ENCODE measurements around the gene SUPT6H. TPM values are rescaled to one million over a fixed set of nuclear protein-coding genes. Genes with fewer than 3 reads are reported as not detected.

Gene SUPT6H
- total and polyA plus RNA-seq, 2 of the 8 experiments (the other 6 are each of a cell fraction or from before 2014, with no cell fraction given), result 32.0 to 59.9 TPM

GRCh38 chr17:28728364-28729200, 66.6 kb downstream of the SUPT6H start, which contains the start of gene NEK8 (continued):
- TF ChIP-seq, protein P1, sequence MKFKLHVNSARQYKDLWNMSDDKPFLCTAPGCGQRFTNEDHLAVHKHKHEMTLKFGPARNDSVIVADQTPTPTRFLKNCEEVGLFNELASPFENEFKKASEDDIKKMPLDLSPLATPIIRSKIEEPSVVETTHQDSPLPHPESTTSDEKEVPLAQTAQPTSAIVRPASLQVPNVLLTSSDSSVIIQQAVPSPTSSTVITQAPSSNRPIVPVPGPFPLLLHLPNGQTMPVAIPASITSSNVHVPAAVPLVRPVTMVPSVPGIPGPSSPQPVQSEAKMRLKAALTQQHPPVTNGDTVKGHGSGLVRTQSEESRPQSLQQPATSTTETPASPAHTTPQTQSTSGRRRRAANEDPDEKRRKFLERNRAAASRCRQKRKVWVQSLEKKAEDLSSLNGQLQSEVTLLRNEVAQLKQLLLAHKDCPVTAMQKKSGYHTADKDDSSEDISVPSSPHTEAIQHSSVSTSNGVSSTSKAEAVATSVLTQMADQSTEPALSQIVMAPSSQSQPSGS (IDR thresholded peaks at IDR 0.05; ENCODE audit: low read length), result no peak
- TF ChIP-seq GABPA (IDR thresholded peaks at IDR 0.05; ENCODE audit: borderline replicate concordance, insufficient read depth, low read length) (0 out of 2 replicates have a peak, but pooled peaks have one; percentile 20), SP4 (IDR thresholded peaks at IDR 0.05; ENCODE audit: low read length) (peak; percentile 79; the same call in 1 of the 2 replicates), POU5F1 (IDR thresholded peaks at IDR 0.05; ENCODE audit: low read depth, low read length) (no peak), ATF3 (IDR thresholded peaks at IDR 0.05; ENCODE audit: insufficient read depth, low read depth, low read length) (no peak), ZNF274 (IDR thresholded peaks at IDR 0.05; ENCODE audit: borderline replicate concordance, extremely low read depth, low read length) (no peak), CBX8 (IDR thresholded peaks at IDR 0.05; ENCODE audit: borderline replicate concordance, low read depth, low read length) (no peak), BACH1 (IDR thresholded peaks at IDR 0.05; ENCODE audit: low read length) (peak; percentile 78; the same call in 1 of the 2 replicates), TEAD4 (IDR thresholded peaks at IDR 0.05; ENCODE audit: low read depth, low read length) (no peak), HDAC2 (IDR thresholded peaks at IDR 0.05; ENCODE audit: borderline replicate concordance in 1 of 2, low read depth in 2 of 2, low read length in 2 of 2) (peak in 1 of 2 experiments; percentile 75; a peak in 1 of 4 replicates), SP1 (IDR thresholded peaks at IDR 0.05; ENCODE audit: low read depth, low read length) (no peak), SRF (IDR thresholded peaks at IDR 0.05; ENCODE audit: low read depth, low read length) (no peak), CHD1 (IDR thresholded peaks at IDR 0.05; ENCODE audit: low read depth, low read length) (no peak), BRCA1 (IDR thresholded peaks at IDR 0.05; ENCODE audit: low read depth, low read length) (no peak), TCF12 (IDR thresholded peaks at IDR 0.05; ENCODE audit: low read depth, low read length) (no peak), CBX5 (IDR thresholded peaks at IDR 0.05; ENCODE audit: low read depth, low read length) (no peak), PHF8 (conservative IDR thresholded peaks at IDR 0.05; ENCODE audit: low read depth, low read length) (no peak; the same call in none of the 2 replicates), HDAC6 (IDR thresholded peaks at IDR 0.05; ENCODE audit: low read depth, low read length) (no peak), RNF2 (IDR thresholded peaks at IDR 0.05; ENCODE audit: borderline replicate concordance, low read depth, low read length, missing control alignments, poor library complexity, severe bottlenecking) (no peak), CTBP2 (IDR thresholded peaks at IDR 0.05; ENCODE audit: borderline replicate concordance, insufficient read depth, insufficient read length, low read length) (no peak)
- TF ChIP-seq, protein P2, sequence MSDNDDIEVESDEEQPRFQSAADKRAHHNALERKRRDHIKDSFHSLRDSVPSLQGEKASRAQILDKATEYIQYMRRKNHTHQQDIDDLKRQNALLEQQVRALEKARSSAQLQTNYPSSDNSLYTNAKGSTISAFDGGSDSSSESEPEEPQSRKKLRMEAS (IDR thresholded peaks at IDR 0.05), result 0 out of 2 replicates have a peak, but pooled peaks have one; percentile 28

All from H1 (cell line).